HepG2 (cell line): Measurements from ENCODE around the gene CNOT10. TPM values are rescaled to one million over a fixed set of nuclear protein-coding genes. Genes with fewer than 3 reads are reported as not detected.

Experiments used
- ADNP ChIP-seq: sonication (generic); formaldehyde crosslinking; IDR thresholded peaks from 2 replicates; pipeline ENCODE4 v1.4.0; 2020; ENCODE audit warnings: missing genetic modification reagents
- E2F1 ChIP-seq: sonication (generic); formaldehyde crosslinking; IDR thresholded peaks from 2 replicates; pipeline ENCODE4 v1.5.0; 2020; ENCODE audit warnings: missing genetic modification reagents
- ETV6 ChIP-seq: sonication (generic); formaldehyde crosslinking; conservative IDR thresholded peaks from 2 replicates; pipeline ENCODE4 v1.4.0; 2020; ENCODE audit warnings: missing genetic modification reagents
- EZH2 ChIP-seq: conservative IDR thresholded peaks from 2 replicates; pipeline ENCODE4 v1.6.1; 2012; ENCODE audit warnings: mild to moderate bottlenecking, low read depth, low read length, moderate library complexity
- HIC2 ChIP-seq: sonication (generic); formaldehyde crosslinking; IDR thresholded peaks from 2 replicates; pipeline ENCODE4 v1.9.0; 2022; ENCODE audit warnings: low read depth, missing genetic modification reagents
- HNF4A ChIP-seq: sonication (generic); formaldehyde crosslinking; IDR thresholded peaks from 2 replicates; pipeline ENCODE4 v1.4.0; 2020; ENCODE audit warnings: missing genetic modification reagents
- KDM5A ChIP-seq: fragments of 200-600 bp; sonication (generic); IDR thresholded peaks from 2 replicates; pipeline ENCODE4 v1.7.0; 2018; ENCODE audit warnings: antibody characterized with exemption, mild to moderate bottlenecking, low read length, borderline replicate concordance
- MEIS1 ChIP-seq: sonication (generic); formaldehyde crosslinking; IDR thresholded peaks from 2 replicates; pipeline ENCODE4 v1.9.0; 2021; ENCODE audit warnings: mild to moderate bottlenecking, missing genetic modification reagents, moderate library complexity, borderline replicate concordance
- NR1H2 ChIP-seq: sonication (generic); formaldehyde crosslinking; IDR thresholded peaks from 2 replicates; pipeline ENCODE4 v1.8.1; 2022; ENCODE audit warnings: low read depth, missing genetic modification reagents, borderline replicate concordance
- ONECUT2 ChIP-seq: sonication (generic); formaldehyde crosslinking; IDR thresholded peaks from 2 replicates; pipeline ENCODE4 v1.4.0; 2020; ENCODE audit warnings: missing genetic modification reagents
- PTBP1 ChIP-seq: fragments of 200-400 bp; formaldehyde crosslinking; IDR thresholded peaks from 2 replicates; pipeline ENCODE4 v1.6.1; 2018; ENCODE audit warnings: low read length, low read depth; ENCODE audit not compliant: poor library complexity, severe bottlenecking
- SOX6 ChIP-seq, 2 experiments: fragments of 450-650 bp in 1 of 2; sonication (generic) in 1 of 2; formaldehyde crosslinking in 1 of 2; IDR thresholded peaks; 2 replicates each; pipeline versions ENCODE4 v1.4.0 to v1.6.1; 2017 to 2020; ENCODE audit warnings: antibody characterized with exemption in 1 of 2, mild to moderate bottlenecking in 1 of 2, missing genetic modification reagents in 1 of 2
- SYNCRIP ChIP-seq: fragments of 200-400 bp; formaldehyde crosslinking; IDR thresholded peaks from 2 replicates; pipeline ENCODE4 v1.6.1; 2018; ENCODE audit warnings: mild to moderate bottlenecking, low read depth, low read length; ENCODE audit not compliant: insufficient read depth
- TEAD2 ChIP-seq: sonication (generic); formaldehyde crosslinking; IDR thresholded peaks from 2 replicates; pipeline ENCODE4 v1.9.0; 2021; ENCODE audit warnings: missing genetic modification reagents
- THRA ChIP-seq: sonication (generic); formaldehyde crosslinking; IDR thresholded peaks from 2 replicates; pipeline ENCODE4 v1.4.0; 2020; ENCODE audit warnings: missing genetic modification reagents, borderline replicate concordance
- TRAFD1 ChIP-seq: sonication (generic); formaldehyde crosslinking; IDR thresholded peaks from 2 replicates; pipeline ENCODE4 v1.5.1; 2020; ENCODE audit warnings: missing genetic modification reagents, mild to moderate bottlenecking, borderline replicate concordance
- ZFP36L1 ChIP-seq: sonication (generic); formaldehyde crosslinking; IDR thresholded peaks from 2 replicates; pipeline ENCODE4 v1.8.0; 2022; ENCODE audit warnings: mild to moderate bottlenecking, missing genetic modification reagents, moderate library complexity
- ZFP36L2 ChIP-seq: sonication (generic); formaldehyde crosslinking; IDR thresholded peaks from 2 replicates; pipeline ENCODE4 v1.4.0; 2020; ENCODE audit warnings: missing genetic modification reagents
- ZNF260 ChIP-seq: sonication (generic); formaldehyde crosslinking; IDR thresholded peaks from 2 replicates; pipeline ENCODE4 v1.4.0; 2020; ENCODE audit warnings: missing genetic modification reagents, low read depth, mild to moderate bottlenecking, borderline replicate concordance
- ZNF34 ChIP-seq: sonication (generic); formaldehyde crosslinking; IDR thresholded peaks from 2 replicates; pipeline ENCODE4 v1.4.0; 2020; ENCODE audit warnings: mild to moderate bottlenecking, missing genetic modification reagents, borderline replicate concordance
- ZNF788 ChIP-seq: sonication (generic); formaldehyde crosslinking; IDR thresholded peaks from 2 replicates; pipeline ENCODE4 v1.5.0; 2020; ENCODE audit warnings: mild to moderate bottlenecking, missing genetic modification reagents, borderline replicate concordance
- ZNF816 ChIP-seq: sonication (generic); formaldehyde crosslinking; IDR thresholded peaks from 2 replicates; pipeline ENCODE4 v1.8.0; 2022; ENCODE audit warnings: missing genetic modification reagents, mild to moderate bottlenecking, borderline replicate concordance
- polyA plus RNA-seq, 8 experiments: library from polyadenylated mRNA; depleted of rRNA in 3 of 8; stranded (reverse) in 7 of 8; unstranded in 1 of 8; fragments of >200 nt; fragmentation: Illumina TruSeq in 4 of 8; extraction: Trizol in 4 of 8; gene quantifications; 2 replicates each; pipeline versions ENCODE4 v1.2.1 to v1.2.3, GENCODE V29; 2011 to 2016; ENCODE audit warnings: low read depth in 4 of 8, missing spikeins in 1 of 8, mixed read lengths in 1 of 8; ENCODE audit not compliant: insufficient read depth in 1 of 8
- total RNA-seq, 5 experiments: library from RNA; depleted of rRNA; stranded (reverse); fragments of >200 nt; fragmentation: Illumina TruSeq; extraction: Trizol; gene quantifications; 2 replicates each; pipeline ENCODE4 v1.2.3, GENCODE V29; 2016; ENCODE audit warnings: low read depth in 1 of 5

CNOT10 gene
- total and polyA plus RNA-seq, 2 of the 13 experiments (the other 11 are each of a cell fraction or from before 2014, with no cell fraction given), result 21.2 to 34.1 TPM

GRCh38 chr3:32781211-32781968, 96.4 kb downstream of the CNOT10 start (continued):
- peak; percentile 67; the same call in 1 of the 2 replicates for TF ChIP-seq THRA (CRISPR knock-in tag)
- TF ChIP-seq ZNF260 (CRISPR knock-in tag), result no peak
- TF ChIP-seq ZFP36L1 (CRISPR knock-in tag), result no peak
- TF ChIP-seq NR1H2 (CRISPR knock-in tag), result no peak
- 0 out of 2 replicates have a peak, but pooled peaks have one; percentile 40 for TF ChIP-seq E2F1
- TF ChIP-seq ETV6 (CRISPR knock-in tag), result no peak
- no peak for TF ChIP-seq SYNCRIP
- no peak for TF ChIP-seq ONECUT2 (CRISPR knock-in tag)
- no peak for TF ChIP-seq ADNP (CRISPR knock-in tag)
- TF ChIP-seq EZH2, result no peak
- TF ChIP-seq SOX6 (IDR thresholded peaks at IDR 0.05), result no peak
- TF ChIP-seq SOX6 (CRISPR knock-in tag; IDR thresholded peaks at IDR 0.05), result peak; percentile 72
- TF ChIP-seq TEAD2 (CRISPR knock-in tag), result no peak
- no peak for TF ChIP-seq KDM5A
- peak; percentile 71 for TF ChIP-seq MEIS1
- peak; percentile 85; the same call in 1 of the 2 replicates for TF ChIP-seq ZNF788 (CRISPR knock-in tag)
- TF ChIP-seq HNF4A, result 0 out of 2 replicates have a peak, but pooled peaks have one; percentile 31
- TF ChIP-seq PTBP1, result no peak
- no peak for TF ChIP-seq ZNF34 (CRISPR knock-in tag)
- no peak for TF ChIP-seq ZFP36L2 (CRISPR knock-in tag)
- no peak for TF ChIP-seq ZNF816 (CRISPR knock-in tag)
- no peak for TF ChIP-seq HIC2 (CRISPR knock-in tag)
- no peak for TF ChIP-seq TRAFD1
